ENCODE data around the gene PEMT.
"Not testable (repeated sequence)": the region's sequence is repeated elsewhere in the genome, so short reads cannot be mapped to it uniquely, and the experiment has no call there.

The PEMT gene

DNA sequence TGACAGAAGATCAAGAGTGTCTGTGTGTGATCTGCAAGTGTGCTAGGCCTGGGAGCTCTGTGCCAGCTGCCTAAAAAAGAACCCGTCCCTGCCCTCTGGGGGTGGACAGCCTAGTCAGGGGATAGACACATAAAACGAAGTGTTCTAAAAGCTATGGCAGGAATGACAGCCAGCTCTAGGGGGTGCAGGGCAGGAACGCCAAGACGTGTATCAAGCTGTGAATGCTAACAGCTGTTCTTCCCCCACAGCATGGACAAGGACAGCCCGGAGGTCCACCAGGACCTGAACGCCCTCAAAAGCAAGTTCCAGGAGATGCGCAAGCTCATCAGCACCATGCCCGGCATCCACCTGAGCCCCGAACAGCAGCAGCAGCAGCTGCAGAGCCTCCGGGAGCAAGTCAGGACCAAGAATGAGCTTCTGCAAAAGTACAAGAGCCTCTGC, 100.5 kb downstream of the PEMT start:
- H3K9ac ChIP-seq (ENCODE audit: low read depth, low read length) = no peak overlapping the region
- no peaks in the 10 kb centered on the region; the same call in none of the 2 replicates for H3K36me3 ChIP-seq (ENCODE audit: insufficient read depth, low read length)
- H3K9me3 ChIP-seq (ENCODE audit: control insufficient read depth, insufficient read depth, low read length) = no peaks in the 10 kb centered on the region
- peaks cover 15% of the 10 kb centered on the region; the same call in 1 of the 2 replicates for H3K4me1 ChIP-seq (ENCODE audit: insufficient read depth, low read length)

DNA sequence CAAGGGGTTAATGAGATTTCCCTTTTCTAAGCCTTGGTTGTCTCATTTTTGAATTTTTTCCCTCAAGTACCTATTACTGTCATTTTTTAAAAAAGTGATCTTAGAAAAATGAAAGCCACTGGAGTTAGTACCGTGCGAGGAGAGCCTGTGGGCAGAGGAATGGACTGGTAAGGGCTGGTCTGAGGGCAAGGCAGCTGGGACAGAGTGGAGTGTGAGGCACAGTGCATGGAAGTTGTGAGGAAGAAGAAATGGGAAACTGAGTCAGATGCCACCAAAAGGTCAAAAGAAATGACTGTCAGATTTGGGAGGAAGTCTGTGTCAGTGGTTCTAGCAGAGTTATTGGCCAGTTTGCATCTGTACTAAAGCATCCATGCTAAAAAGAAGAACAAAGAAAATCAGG, 103.5 kb downstream of the PEMT start:
- Histone ChIP-seq H3K9ac (ENCODE audit: low read depth, low read length) (no peak overlapping the region), H3K36me3 (ENCODE audit: insufficient read depth, low read length) (no peaks in the 10 kb centered on the region; the same call in none of the 2 replicates), H3K9me3 (ENCODE audit: control insufficient read depth, insufficient read depth, low read length) (no peaks in the 10 kb centered on the region), H3K4me1 (ENCODE audit: insufficient read depth, low read length) (peaks cover 4% of the 10 kb centered on the region; the same call in 1 of the 2 replicates)

DNA sequence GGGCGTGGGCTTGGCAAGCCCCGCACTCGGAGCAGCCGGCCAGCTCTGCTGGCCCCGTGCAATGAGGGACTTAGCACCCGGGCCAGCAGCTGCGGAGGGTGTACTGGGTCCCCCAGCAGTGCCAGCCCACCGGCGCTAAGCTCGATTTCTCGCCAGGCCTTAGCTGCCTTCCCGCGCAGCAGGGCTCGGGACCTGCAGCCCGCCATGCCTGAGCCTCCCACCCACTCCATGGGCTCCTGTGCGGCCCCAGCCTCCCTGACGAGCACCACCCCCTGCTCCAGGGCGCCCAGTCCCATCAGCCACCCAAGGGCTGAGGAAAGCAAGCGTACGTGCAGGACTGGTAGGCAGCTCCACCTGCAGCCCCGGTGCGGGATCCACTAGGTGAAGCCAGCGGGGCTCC, 105.1 kb downstream of the PEMT start:
- not testable (repeated sequence) for H3K9ac ChIP-seq (ENCODE audit: low read depth, low read length); H3K36me3 ChIP-seq (ENCODE audit: insufficient read depth, low read length); H3K4me1 ChIP-seq (ENCODE audit: insufficient read depth, low read length); H3K9me3 ChIP-seq (ENCODE audit: control insufficient read depth, insufficient read depth, low read length)

GRCh38 chr17:17485420-17485819, 106.1 kb downstream of the PEMT start:
- 0 out of 2 replicates have a peak, but pooled peaks cover 5% of the 10 kb centered on the region for H3K4me1 ChIP-seq (ENCODE audit: insufficient read depth, low read length)
- H3K36me3 ChIP-seq (ENCODE audit: insufficient read depth, low read length) = peaks cover 2% of the 10 kb centered on the region; the same call in 1 of the 2 replicates
- no peaks in the 10 kb centered on the region for H3K9me3 ChIP-seq (ENCODE audit: control insufficient read depth, insufficient read depth, low read length)
- no peak overlapping the region for H3K9ac ChIP-seq (ENCODE audit: low read depth, low read length)

DNA sequence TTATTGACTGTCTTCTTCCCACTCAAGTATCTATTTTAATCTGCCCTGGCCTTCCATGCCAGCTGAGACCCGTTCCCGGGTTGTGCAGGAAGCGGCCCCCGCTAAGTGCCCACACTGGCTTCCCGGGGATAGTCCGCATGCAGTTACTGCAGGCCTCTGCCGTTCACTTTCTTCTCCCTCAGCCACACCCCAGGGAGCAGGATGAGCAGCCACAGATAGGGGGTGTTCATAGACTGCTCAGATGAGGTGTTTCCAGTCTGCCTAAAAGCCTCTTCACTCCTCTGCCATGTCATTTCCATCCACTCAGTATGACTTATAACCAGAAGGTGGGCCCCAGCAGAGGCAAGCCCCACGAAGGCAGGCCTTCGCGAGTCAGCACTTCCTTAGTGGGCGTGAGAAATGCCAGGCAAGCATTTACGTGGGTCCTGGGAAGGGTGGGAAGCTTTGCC, 107.0 kb downstream of the PEMT start:
- Histone ChIP-seq H3K9ac (ENCODE audit: low read depth, low read length) (no peak overlapping the region), H3K9me3 (ENCODE audit: control insufficient read depth, insufficient read depth, low read length) (no peaks in the 10 kb centered on the region), H3K36me3 (ENCODE audit: insufficient read depth, low read length) (peaks cover 2% of the 10 kb centered on the region; the same call in 1 of the 2 replicates), H3K4me1 (ENCODE audit: insufficient read depth, low read length) (0 out of 2 replicates have a peak, but pooled peaks cover 5% of the 10 kb centered on the region)

- Histone ChIP-seq H3K9me3 (ENCODE audit: control insufficient read depth, insufficient read depth, low read length) (no peaks in the 10 kb centered on the region), H3K9ac (ENCODE audit: low read depth, low read length) (no peak overlapping the region), H3K36me3 (ENCODE audit: insufficient read depth, low read length) (peaks cover 2% of the 10 kb centered on the region; the same call in 1 of the 2 replicates), H3K4me1 (ENCODE audit: insufficient read depth, low read length) (0 out of 2 replicates have a peak, but pooled peaks cover 9% of the 10 kb centered on the region)
These were observed 109.6 kb downstream of the PEMT start for GRCh38 chr17:17481860-17482259.

DNA sequence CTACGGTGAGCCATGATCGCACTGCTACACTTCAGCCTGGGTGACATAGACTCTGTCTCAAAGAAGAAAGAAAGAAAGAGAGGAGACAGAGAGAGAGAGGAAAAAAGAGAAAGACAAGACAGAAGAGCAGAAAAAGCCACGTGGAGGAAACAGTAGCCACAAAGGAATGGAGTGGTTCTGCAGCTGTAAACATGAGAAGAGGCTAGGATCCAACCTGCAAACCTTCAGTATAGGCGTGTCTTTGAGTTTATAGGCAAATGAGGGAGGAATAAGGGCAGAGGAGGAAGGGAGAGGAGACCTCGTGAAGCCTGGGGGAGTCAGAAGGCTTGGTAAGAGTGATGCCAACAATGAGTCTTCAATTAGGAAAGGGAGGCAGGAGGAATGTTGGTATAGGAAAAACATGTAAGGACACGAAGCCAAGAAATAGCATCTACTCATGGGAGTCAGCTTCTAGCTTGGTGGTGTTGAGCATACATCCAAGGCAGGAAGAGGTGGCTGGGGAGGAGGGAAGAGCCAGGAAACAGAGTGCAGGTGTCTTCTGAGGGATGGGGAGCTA, 110.8 kb downstream of the PEMT start:
- no peak overlapping the region for H3K9ac ChIP-seq (ENCODE audit: low read depth, low read length)
- H3K9me3 ChIP-seq (ENCODE audit: control insufficient read depth, insufficient read depth, low read length) = no peaks in the 10 kb centered on the region
- H3K4me1 ChIP-seq (ENCODE audit: insufficient read depth, low read length) = 0 out of 2 replicates have a peak, but pooled peaks cover 9% of the 10 kb centered on the region
- H3K36me3 ChIP-seq (ENCODE audit: insufficient read depth, low read length) = peaks cover 2% of the 10 kb centered on the region; the same call in 1 of the 2 replicates

- Histone ChIP-seq H3K4me1 (ENCODE audit: insufficient read depth, low read length) (0 out of 2 replicates have a peak, but pooled peaks cover 9% of the 10 kb centered on the region), H3K36me3 (ENCODE audit: insufficient read depth, low read length) (peaks cover 2% of the 10 kb centered on the region; the same call in 1 of the 2 replicates), H3K9me3 (ENCODE audit: control insufficient read depth, insufficient read depth, low read length) (no peaks in the 10 kb centered on the region), H3K9ac (ENCODE audit: low read depth, low read length) (no peak overlapping the region)
These were observed 112.3 kb downstream of the PEMT start for GRCh38 chr17:17479209-17479608.

DNA sequence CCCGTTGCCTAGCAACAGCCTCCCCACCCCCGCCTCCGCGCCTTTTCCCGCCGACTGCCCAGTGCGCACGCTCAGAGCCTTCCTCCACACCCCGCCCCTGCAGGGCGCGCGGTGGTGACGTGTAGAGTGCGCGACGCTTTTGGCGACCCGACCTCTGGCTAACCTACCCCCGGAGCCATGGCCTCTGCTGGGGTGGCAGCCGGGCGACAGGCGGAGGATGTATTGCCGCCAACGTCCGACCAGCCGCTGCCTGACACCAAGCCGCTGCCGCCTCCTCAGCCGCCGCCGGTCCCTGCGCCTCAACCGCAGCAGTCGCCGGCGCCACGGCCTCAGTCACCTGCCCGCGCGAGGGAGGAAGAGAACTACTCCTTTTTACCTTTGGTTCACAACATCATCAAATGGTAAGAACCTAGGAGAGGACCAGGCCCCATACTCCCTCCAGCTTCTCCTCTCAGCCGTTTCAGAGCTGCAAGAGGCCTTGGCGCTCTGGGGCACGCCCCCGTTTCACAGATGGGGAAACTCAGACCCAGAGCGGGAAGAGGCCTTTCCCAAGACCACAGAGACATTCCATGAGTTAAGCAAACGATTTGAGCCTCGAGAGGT, 114.5 kb downstream of the PEMT start, which contains the start of gene MED9:
TSS of gene MED9 (plus strand) at position 136 of the 603 bp plus-strand sequence. CDS start at position 178, 42 bp downstream.
- Histone ChIP-seq H3K9ac (ENCODE audit: low read depth, low read length) (peak within 1 kb of the TSS; percentile 96), H3K4me1 (ENCODE audit: insufficient read depth, low read length) (0 out of 2 replicates have a peak, but pooled peaks cover 9% of the 10 kb centered on the region), H3K36me3 (ENCODE audit: insufficient read depth, low read length) (peaks cover 2% of the 10 kb centered on the region; the same call in 1 of the 2 replicates), H3K9me3 (ENCODE audit: control insufficient read depth, insufficient read depth, low read length) (no peaks in the 10 kb centered on the region)

DNA sequence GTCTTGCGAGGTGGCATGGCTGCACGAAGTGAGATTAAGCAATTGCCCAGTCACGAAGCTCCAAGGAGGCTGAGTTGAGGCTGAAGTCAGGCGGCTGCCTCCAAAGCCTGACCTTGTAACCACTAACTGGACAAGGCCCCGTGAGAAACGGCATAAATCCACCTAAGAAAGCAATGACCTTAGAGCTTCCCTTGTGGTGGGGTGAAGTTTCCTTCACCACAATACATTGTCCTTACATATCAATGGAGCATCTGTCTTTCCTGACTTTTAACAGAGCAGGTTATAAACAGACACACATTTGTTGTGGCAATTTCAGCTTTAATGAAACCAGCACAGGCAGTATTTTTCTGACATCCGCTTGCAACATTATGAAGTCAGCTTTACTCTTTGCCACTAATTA, 117.2 kb downstream of the PEMT start:
- Histone ChIP-seq H3K9me3 (ENCODE audit: control insufficient read depth, insufficient read depth, low read length) (no peaks in the 10 kb centered on the region), H3K9ac (ENCODE audit: low read depth, low read length) (no peak overlapping the region), H3K36me3 (ENCODE audit: insufficient read depth, low read length) (no peaks in the 10 kb centered on the region), H3K4me1 (ENCODE audit: insufficient read depth, low read length) (0 out of 2 replicates have a peak, but pooled peaks cover 4% of the 10 kb centered on the region)

DNA sequence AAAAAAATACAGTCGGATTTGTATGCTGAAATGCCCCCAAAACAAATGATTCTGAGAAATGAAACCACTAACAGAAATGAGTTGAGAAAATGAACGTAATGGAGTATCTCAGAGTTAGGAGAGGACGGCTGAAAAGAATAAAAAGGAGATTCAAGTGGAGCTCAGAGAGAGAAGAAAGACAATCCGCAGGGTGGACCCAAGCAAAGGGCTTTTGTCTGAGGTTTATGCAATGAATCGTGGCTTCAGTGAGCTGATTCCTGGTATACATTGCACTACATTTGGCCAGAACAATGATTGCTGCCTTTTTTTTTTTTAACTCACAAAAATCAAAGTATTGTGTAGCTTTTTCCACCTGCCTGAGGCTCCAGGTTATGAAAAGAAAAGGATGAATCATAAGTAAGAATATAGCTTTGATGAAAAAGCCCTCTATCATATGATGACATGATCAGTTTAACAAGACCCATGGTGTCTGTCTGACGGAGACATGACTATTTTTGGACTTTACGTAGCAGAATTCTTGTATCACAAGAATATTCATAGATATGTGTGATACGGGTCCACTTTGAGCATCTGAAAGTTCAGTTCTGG, 119.1 kb downstream of the PEMT start:
- H3K4me1 ChIP-seq (ENCODE audit: insufficient read depth, low read length) = no peaks in the 10 kb centered on the region

GRCh38 chr17:17469996-17470395, 121.5 kb downstream of the PEMT start:
- H3K9ac ChIP-seq (ENCODE audit: low read depth, low read length) = no peak overlapping the region
- H3K9me3 ChIP-seq (ENCODE audit: control insufficient read depth, insufficient read depth, low read length) = no peaks in the 10 kb centered on the region
- no peaks in the 10 kb centered on the region for H3K36me3 ChIP-seq (ENCODE audit: insufficient read depth, low read length)
- H3K4me1 ChIP-seq (ENCODE audit: insufficient read depth, low read length) = no peaks in the 10 kb centered on the region

More for the DNA sequence above, 119.1 kb downstream of the PEMT start:
- Histone ChIP-seq H3K9me3 (ENCODE audit: control insufficient read depth, insufficient read depth, low read length) (no peaks in the 10 kb centered on the region), H3K36me3 (ENCODE audit: insufficient read depth, low read length) (no peaks in the 10 kb centered on the region), H3K9ac (ENCODE audit: low read depth, low read length) (no peak overlapping the region)

GRCh38 chr17:17469358-17469757, 122.2 kb downstream of the PEMT start:
- Histone ChIP-seq H3K36me3 (ENCODE audit: insufficient read depth, low read length) (no peaks in the 10 kb centered on the region), H3K9me3 (ENCODE audit: control insufficient read depth, insufficient read depth, low read length) (no peaks in the 10 kb centered on the region), H3K4me1 (ENCODE audit: insufficient read depth, low read length) (no peaks in the 10 kb centered on the region), H3K9ac (ENCODE audit: low read depth, low read length) (no peak overlapping the region)

DNA sequence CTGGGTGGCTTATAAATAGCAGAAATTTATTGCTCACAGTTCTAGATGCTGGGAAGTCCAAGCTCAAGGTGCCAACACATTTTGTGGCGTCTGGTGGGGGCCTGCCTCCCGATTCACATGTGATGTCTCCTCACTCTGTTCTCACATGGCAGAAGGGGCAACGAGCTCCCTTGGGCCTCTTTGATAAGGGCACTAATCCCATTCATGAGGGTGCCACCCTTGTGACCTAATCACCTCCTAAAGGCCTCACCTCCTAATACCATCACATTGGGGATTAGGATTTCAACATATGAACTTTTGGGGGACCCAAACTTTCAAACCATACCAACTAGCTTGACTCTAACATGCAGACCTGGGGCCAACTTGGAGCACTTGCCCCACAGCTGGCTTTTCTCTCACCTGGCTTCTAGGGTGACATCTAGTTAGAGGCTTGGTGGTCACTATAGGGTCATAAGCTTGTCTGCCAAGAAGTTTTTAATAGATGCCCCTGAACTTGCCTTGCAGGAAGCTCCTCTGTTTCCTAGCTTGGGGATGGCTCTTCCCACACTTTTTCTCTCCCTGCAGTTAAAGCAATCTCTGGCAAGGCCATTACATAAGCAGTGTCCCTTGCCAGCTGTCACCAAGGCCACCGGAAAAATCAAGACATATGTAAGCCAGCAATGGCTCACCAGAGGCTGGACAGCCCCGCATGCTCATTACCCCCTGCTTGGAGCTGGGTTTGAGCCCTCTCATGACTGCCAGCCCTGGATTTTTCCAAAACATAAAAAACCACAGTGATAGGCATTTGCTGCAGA, 123.1 kb downstream of the PEMT start:
- Histone ChIP-seq H3K4me1 (ENCODE audit: insufficient read depth, low read length) (no peaks in the 10 kb centered on the region), H3K9me3 (ENCODE audit: control insufficient read depth, insufficient read depth, low read length) (no peaks in the 10 kb centered on the region), H3K9ac (ENCODE audit: low read depth, low read length) (no peak overlapping the region), H3K36me3 (ENCODE audit: insufficient read depth, low read length) (no peaks in the 10 kb centered on the region)
